Large intestine (tissue), 3 donors: Measurements from ENCODE around the gene LHPP. TPM values are rescaled to one million over a fixed set of nuclear protein-coding genes. Genes with fewer than 3 reads are reported as not detected.

Experiments used
- DNase-seq, 2 donors: peaks; one replicate each; pipeline versions ENCODE4 v3.0.0 to v3.0.0-alpha.2; 2013
- H3K27ac ChIP-seq: one replicate; pipeline ENCODE4 v1.5.1; 2013; ENCODE audit warnings: low read length
- H3K27me3 ChIP-seq: 2 replicates; pipeline ENCODE4 v1.6.1; 2013; ENCODE audit warnings: low read length; ENCODE audit not compliant: control insufficient read depth, insufficient read depth
- H3K36me3 ChIP-seq: 2 replicates; pipeline ENCODE4 v1.6.1; 2013; ENCODE audit warnings: low read length; ENCODE audit not compliant: control insufficient read depth, insufficient read depth
- H3K4me1 ChIP-seq: one replicate; pipeline ENCODE4 v1.6.1; 2013; ENCODE audit warnings: low read length; ENCODE audit not compliant: control insufficient read depth, insufficient read depth
- H3K4me3 ChIP-seq: one replicate; pipeline ENCODE4 v1.5.1; 2013; ENCODE audit warnings: low read length
- H3K9me3 ChIP-seq: one replicate; pipeline ENCODE4 v1.6.1; 2013; ENCODE audit warnings: mild to moderate bottlenecking, low read depth, low read length, moderate library complexity; ENCODE audit not compliant: control insufficient read depth
- WGBS: methylation state at CpG from one replicate; pipeline ENCODE4 v1.1.5; 2013; ENCODE audit warnings: low lambda C conversion rate; ENCODE audit not compliant: insufficient coverage; 5-methylcytosine and 5-hydroxymethylcytosine counted together
- polyA plus RNA-seq: library from polyadenylated mRNA; unstranded; fragments of 120-200 nt; gene quantifications from one replicate; pipeline ENCODE4 v1.2.1, GENCODE V29; 2013

The LHPP gene
- polyA plus RNA-seq, 1 donor = 40.7 TPM

DNA sequence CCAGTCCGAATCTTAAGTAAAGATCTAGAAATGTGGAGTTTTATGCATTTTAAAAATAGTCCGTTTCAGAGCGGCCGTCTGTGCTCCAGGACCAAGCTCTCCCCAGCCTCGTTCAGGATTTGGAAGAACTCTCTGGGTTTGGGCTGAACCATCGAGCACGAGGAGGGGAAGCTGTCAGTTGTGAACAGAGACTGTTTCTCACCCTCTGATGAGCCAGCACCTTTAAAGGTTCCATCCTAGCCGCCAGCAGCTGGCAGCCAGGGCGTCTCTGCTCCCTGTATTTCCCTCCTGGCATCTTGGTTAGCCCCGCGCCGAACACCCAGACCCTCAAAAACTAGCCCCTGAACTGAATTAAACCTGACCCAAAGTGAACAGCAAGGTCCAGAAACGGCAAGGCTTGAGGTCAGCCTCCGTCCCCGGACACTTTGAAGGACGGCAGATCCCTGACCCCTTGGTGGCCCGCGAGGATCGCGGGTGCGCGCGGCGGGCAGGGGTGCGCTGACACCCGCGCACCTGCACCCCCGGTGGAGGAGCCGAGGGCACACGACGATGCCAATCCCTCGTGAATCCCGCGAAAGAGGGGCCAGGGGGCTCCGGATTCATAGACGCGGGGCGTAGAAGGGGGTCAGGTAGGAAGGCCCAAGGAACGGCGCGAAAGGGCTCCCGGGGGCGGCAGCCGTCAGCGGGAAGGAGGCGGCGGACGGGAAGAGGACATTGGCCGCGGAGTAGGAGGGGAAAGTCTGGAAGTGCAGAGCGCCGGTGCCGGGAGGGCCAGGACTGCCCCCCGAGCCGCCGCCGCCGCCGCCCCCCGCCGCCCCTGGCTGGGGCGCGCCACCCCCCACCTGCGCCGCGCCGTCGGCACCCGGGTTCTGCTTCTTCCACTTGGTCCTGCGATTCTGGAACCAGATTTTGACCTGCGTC lies 14.5 kb upstream of the LHPP start:
- WGBS = no CpG with 5 or more reads among the region's 71 CpGs
- DNase-seq = no peak
- peaks cover 57% of the 10 kb centered on the region for H3K27me3 ChIP-seq
- peak overlapping the region; percentile 53 for H3K4me3 ChIP-seq
- H3K27ac ChIP-seq = no peak overlapping the region
- H3K36me3 ChIP-seq = no peaks in the 10 kb centered on the region
- no peaks in the 10 kb centered on the region for H3K9me3 ChIP-seq
- peaks cover 29% of the 10 kb centered on the region for H3K4me1 ChIP-seq

DNA sequence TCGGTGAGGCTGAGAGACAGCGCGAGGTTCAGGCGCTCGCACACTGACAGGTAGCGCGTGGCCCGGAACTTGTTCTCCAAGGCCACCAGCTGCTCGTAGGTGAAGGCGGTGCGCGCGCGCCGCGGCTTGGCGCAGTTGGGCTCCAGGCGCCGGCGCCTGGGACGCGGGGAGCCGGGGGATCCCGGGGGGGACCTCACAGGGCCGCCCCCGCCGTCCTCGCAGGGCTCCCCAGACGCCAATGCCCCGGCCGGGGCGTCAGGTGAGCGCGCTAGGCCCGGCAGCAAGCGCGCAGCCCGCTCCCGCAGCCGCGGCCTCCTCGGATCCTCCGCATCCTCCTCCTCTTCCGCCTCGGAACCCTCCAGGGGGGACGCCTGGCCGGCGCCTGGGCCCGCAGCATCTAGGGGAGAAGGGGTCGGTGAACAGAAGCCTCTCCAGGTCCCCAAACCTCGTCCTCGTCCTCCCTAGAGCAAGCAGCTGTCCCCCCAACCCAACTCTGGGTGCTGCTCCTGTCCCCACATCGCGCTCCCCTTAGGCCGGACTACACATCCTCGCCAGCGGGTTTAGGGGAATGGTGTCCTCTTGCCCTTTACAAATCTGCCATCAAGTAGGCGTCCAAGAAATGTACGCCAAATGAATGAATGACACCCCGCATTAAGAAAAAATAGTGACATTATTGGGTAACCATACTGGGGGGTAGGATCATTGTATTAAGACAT lies 13.7 kb upstream of the LHPP start:
- H3K27ac ChIP-seq = no peak overlapping the region
- H3K36me3 ChIP-seq = no peaks in the 10 kb centered on the region
- H3K4me3 ChIP-seq = peak overlapping the region; percentile 64
- peaks cover 63% of the 10 kb centered on the region for H3K27me3 ChIP-seq
- H3K9me3 ChIP-seq = no peaks in the 10 kb centered on the region
- WGBS = no CpG with 5 or more reads among the region's 60 CpGs
- peak in 1 of 2 donors; percentile 74 for DNase-seq
- H3K4me1 ChIP-seq = peaks cover 29% of the 10 kb centered on the region

DNA sequence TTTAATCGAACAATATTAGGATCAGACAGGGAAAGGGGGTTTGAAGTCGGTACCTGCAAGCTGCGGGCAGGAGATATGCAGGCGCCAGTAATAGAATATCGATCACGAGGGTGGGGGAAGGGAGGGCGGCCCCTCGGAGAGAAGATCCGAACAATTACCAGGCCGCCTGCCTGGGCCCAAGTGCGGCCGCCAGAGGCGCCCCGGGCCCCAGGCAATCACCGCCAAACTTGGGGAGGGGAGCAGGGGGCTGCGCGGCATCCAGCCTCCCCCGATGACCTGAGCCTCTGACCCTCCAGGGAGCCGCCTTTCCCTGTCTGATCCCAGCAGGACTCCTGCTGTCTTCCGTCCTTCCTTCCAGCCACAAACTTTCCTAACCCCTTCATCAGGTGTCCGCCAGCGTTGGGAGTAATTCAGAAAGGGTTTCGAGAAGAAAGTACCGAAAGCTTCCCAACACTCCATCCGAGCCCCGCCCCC lies 12.9 kb upstream of the LHPP start:
- DNase-seq = no peak
- no peaks in the 10 kb centered on the region for H3K9me3 ChIP-seq
- H3K27ac ChIP-seq = no peak overlapping the region
- H3K36me3 ChIP-seq = no peaks in the 10 kb centered on the region
- H3K27me3 ChIP-seq = peaks cover 69% of the 10 kb centered on the region
- WGBS = no CpG with 5 or more reads among the region's 26 CpGs
- H3K4me3 ChIP-seq = peak overlapping the region; percentile 64
- peaks cover 29% of the 10 kb centered on the region for H3K4me1 ChIP-seq

DNA sequence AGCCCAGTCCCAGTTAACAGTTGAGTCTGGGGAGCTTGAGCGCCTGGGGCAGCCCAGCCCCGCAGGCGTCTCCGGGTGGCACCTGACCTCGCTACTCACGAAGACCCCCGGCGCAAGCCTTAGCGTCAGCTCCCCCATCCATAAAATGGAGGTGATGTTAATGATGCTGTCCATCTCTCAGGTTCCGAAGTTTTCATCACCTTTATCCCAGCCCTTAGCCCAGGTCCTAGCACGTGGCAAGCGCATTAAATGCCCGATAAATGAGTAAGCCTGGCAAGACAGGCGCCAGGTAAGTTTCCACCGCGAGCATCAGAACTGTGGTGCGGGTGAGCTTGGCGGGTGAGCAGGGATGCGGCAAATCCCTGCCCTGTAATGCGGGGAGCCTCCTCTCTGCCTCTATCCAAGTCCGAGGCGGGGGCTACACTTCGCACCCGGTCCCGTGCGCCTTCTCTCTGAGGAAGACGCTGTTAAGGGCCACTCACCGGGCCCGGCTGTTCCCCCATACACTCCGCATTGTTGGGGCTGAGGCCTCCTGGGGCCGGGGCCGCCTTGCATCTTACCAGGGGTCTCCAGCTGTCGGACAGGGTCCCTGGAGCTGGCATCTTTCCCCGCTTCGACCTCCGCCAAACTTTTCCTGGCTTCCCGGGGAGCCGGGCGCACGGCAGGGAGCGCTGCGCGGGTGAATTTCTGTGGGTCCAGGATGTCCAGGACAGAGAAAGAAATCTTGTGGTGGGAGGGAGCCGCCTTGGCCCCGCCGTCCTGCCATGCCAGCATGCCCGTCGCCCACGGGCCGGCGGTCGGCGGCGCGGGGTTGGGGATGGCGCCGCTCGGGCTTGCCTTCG lies 12.2 kb upstream of the LHPP start:
- H3K4me3 ChIP-seq = peak overlapping the region; percentile 64
- WGBS = no CpG with 5 or more reads among the region's 59 CpGs
- no peaks in the 10 kb centered on the region for H3K36me3 ChIP-seq
- DNase-seq = peak in 1 of 2 donors; percentile 62
- no peaks in the 10 kb centered on the region for H3K9me3 ChIP-seq
- H3K4me1 ChIP-seq = peaks cover 24% of the 10 kb centered on the region
- no peak overlapping the region for H3K27ac ChIP-seq
- peaks cover 72% of the 10 kb centered on the region for H3K27me3 ChIP-seq

DNA sequence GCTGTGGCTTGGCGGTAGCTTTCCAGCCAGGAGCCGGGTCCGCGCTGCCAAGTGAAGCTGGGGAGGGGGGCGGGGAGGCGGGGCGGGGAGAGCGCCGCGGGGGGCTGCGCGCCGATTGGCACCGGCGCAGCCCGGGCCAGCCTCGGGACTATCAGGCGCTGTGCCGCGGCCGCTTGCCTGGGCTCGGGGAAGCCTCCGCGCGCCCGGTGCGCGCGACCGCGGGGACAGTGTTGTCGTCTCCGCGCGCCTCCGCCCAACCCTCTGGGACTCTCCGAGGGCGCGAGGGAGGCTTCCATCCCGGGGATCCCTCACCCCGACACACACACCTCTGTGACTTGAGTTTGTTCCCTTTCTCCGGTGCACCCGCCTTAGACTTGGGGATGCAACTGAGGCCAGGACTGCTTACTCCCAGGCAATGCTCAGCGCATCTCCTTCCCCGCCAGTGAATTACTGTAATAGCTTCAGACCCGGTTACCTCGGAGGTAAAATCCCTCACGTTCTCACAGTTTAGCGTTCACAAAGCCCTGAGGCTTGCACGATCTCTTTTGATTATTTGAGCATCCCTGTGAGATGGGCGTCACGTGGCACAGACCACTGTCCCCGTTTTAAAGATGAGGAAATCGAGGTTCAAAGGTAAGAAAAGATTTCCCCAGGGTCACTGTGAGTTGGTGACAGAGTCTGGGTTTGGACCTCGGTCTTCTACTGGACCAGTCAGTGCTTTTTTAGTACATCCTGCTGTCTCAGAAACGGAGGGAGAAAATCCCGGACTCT lies 11.4 kb upstream of the LHPP start, which contains the start of gene NKX1-2:
Gene NKX1-2, minus strand, starts transcription at position 24 of the 771 bp plus-strand sequence. CDS start 92 bp downstream, outside the sequence.
- Histone ChIP-seq H3K36me3 (no peaks in the 10 kb centered on the region), H3K27ac (no peak within 1 kb of the TSS), H3K4me1 (peaks cover 18% of the 10 kb centered on the region), H3K4me3 (peak within 1 kb of the TSS; percentile 64), H3K27me3 (peaks cover 79% of the 10 kb centered on the region), H3K9me3 (no peaks in the 10 kb centered on the region)
- peak in 1 of 2 donors; percentile 74 for DNase-seq
- no CpG with 5 or more reads among the region's 57 CpGs for WGBS

DNA sequence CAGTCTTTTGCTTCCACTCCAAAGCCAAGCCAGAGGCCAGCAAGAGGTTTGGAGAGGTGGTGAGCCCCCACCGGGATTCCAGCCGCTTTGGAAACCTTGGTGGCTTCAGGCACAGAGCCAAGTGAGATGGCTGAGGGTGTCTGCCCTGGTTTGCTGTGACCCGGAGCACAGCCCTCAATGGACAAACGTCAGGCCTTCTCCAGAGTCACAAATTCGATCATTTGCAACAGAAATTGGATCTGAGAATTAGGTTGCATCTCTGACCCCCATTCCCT lies 10.9 kb upstream of the LHPP start:
- Histone ChIP-seq H3K36me3 (no peaks in the 10 kb centered on the region), H3K27me3 (peaks cover 79% of the 10 kb centered on the region)
- no CpG with 5 or more reads among the region's 5 CpGs for WGBS

DNA sequence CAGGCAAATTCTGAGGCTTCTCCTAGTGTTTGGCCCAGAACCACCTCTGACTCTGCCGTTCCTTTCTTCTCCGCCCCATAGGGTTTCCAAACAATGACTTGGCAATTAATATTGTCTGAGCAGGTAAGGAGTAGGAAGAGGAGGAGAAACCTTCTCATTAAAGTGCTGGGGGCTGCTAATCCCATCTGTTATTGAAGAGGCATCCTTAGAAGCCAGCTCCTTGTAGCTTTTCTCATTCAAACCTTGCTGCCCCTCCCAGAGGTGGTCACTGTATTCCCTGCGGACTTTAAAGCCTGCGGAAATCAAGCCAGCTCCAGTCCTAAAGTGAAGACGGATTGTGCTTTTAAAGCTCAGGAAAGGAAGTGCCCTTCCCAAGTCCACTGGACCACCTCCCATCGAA lies 10.3 kb upstream of the LHPP start:
- no peak for DNase-seq
- no peaks in the 10 kb centered on the region for H3K9me3 ChIP-seq
- H3K4me3 ChIP-seq = no peak overlapping the region
- H3K27me3 ChIP-seq = peaks cover 80% of the 10 kb centered on the region
- H3K4me1 ChIP-seq = peaks cover 15% of the 10 kb centered on the region
- no CpG with 5 or more reads among the region's 6 CpGs for WGBS
- no peaks in the 10 kb centered on the region for H3K36me3 ChIP-seq
- H3K27ac ChIP-seq = no peak overlapping the region

More for the DNA sequence above, 10.9 kb upstream of the LHPP start:
- H3K4me3 ChIP-seq = no peak overlapping the region
- no peak for DNase-seq
- no peak overlapping the region for H3K27ac ChIP-seq
- H3K9me3 ChIP-seq = no peaks in the 10 kb centered on the region
- peaks cover 15% of the 10 kb centered on the region for H3K4me1 ChIP-seq

DNA sequence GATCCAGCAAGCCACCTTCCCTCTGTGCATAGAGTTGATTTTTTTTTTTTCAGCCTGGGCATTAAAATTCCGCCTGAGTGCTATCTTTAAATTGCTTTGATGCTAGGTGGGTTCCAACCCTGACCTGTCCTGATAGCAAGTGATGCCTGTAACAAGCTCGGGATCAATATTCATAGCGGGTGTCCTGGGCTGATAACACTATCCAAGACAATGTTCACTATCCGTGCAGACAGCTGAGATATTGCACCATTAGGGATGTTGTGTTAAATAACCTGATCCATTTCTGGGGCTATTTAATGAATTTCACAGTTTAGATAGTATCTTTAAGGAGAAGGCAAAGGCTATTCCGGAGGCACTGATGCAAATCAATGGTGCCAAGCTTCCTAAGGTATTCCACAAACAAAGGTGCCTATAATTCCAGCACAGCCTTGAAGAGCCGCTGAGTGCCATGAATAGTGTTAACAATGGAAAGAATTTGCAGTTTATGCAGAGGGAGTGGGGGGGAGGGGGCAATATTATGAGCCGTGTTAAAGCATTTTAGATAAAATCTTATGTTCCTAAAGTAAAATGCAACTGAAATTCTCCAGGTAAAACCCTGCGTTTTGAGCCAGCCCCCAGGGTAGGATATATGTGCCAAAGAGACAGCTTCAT lies 7.5 kb upstream of the LHPP start:
- Histone ChIP-seq H3K36me3 (no peaks in the 10 kb centered on the region), H3K27me3 (peaks cover 54% of the 10 kb centered on the region), H3K4me1 (peaks cover 5% of the 10 kb centered on the region), H3K9me3 (no peaks in the 10 kb centered on the region), H3K4me3 (no peak overlapping the region), H3K27ac (no peak overlapping the region)
- DNase-seq = no peak
- WGBS = no CpG with 5 or more reads among the region's 8 CpGs

DNA sequence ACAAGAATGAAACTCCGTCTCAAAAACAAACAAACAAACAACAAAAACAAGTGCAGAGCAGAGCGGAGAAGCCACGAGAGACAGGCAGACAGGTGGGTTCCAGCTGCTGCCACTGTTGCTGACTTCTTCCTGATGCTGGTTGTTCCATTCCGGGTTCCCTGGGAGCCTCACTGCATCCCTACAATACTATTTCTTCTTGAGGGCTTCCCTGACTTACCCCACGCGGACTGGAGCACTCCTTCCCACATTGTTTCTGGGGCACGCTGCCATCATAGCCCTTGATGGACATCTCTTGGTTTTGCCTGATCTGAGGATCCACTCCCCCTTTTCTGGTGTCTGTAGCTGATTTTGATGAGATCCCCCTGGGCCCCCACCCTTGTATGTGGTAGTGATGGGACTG lies 6.2 kb upstream of the LHPP start:
- peaks cover 42% of the 10 kb centered on the region for H3K27me3 ChIP-seq
- H3K36me3 ChIP-seq = no peaks in the 10 kb centered on the region
- H3K4me1 ChIP-seq = no peaks in the 10 kb centered on the region
- no peak overlapping the region for H3K4me3 ChIP-seq
- H3K9me3 ChIP-seq = no peaks in the 10 kb centered on the region
- no peak for DNase-seq
- WGBS = no CpG with 5 or more reads among the region's 7 CpGs
- H3K27ac ChIP-seq = no peak overlapping the region
